ENCODE measurements around the gene GRID2. TPM values are rescaled to one million over a fixed set of nuclear protein-coding genes. Genes with fewer than 3 reads are reported as not detected.

The GRID2 gene
- total and polyA plus RNA-seq, 10 of the 15 experiments (the other 5 are each of a cell fraction or from before 2014, with no cell fraction given), result not detected

GRCh38 chr4:92263575-92263974 lies 40.2 kb upstream of the GRID2 start:
- POLR2A ChIA-PET, result no interaction called here
- RAD21 ChIA-PET (ENCODE audit: unreplicated experiment), result no interaction called here
- Histone ChIP-seq H2AFZ (ENCODE audit: control insufficient read depth, low read depth, low read length) (no peak overlapping the region), H3K9me3 (replicated peaks; ENCODE audit: control insufficient read depth, insufficient read depth, low read length) (no peaks in the 10 kb centered on the region), H3K4me2 (ENCODE audit: control insufficient read depth, insufficient read depth) (no peak overlapping the region), H3K27me3 (replicated peaks in 1 of 2; ENCODE audit: control insufficient read depth in 2 of 2, insufficient read depth in 2 of 2, low read length in 1 of 2) (no peaks in the 10 kb centered on the region), H3K27ac (ENCODE audit: control insufficient read depth, insufficient read depth) (no peak overlapping the region), H4K20me1 (ENCODE audit: control insufficient read depth, insufficient read depth) (no peaks in the 10 kb centered on the region), H3K4me1 (ENCODE audit: control insufficient read depth, insufficient read depth, low read length) (no peaks in the 10 kb centered on the region), H3K36me3 (ENCODE audit: control insufficient read depth in 2 of 2, insufficient read depth in 2 of 2, low read length in 1 of 2) (no peaks in the 10 kb centered on the region), H3K4me3 (no peak overlapping the region), H3K79me2 (ENCODE audit: control insufficient read depth, insufficient read depth, low read length) (no peaks in the 10 kb centered on the region), H3K9ac (ENCODE audit: control insufficient read depth, insufficient read depth, low read length) (no peak overlapping the region)
- BruUV-seq (replicated peaks), result no TSS peak
- in situ Hi-C loops (cut with MboI) (no loop called here), intact Hi-C loops (cut with micrococcal nuclease; ENCODE audit: unreplicated experiment) (no loop called here)
- CTCF ChIA-PET, result interaction anchor here (1.0 kb wide), 1 partner anchor 15 kb away, joined by 3 read pairs; no protein-coding TSS in a partner anchor
- 0% methylated on average over 1 of the region's 1 CpG for WGBS (ENCODE audit: insufficient coverage, insufficient replicate concordance, low lambda C conversion rate, missing lambda C conversion rate)
- ATAC-seq (no peak), FAIRE-seq (no peak), DNase-seq (ENCODE audit: low read depth, low spot score) (no peak)
- SMC1A ChIA-PET (ENCODE audit: uncharacterized antibody, unreplicated experiment), result no interaction called here
- TF ChIP-seq ZZZ3 (IDR thresholded peaks at IDR 0.05; ENCODE audit: control insufficient read depth, insufficient read length, low read depth) (no peak), NR2C1 (IDR thresholded peaks at IDR 0.05) (no peak), MEF2A (IDR thresholded peaks at IDR 0.05; ENCODE audit: insufficient read depth, low read depth, low read length) (no peak), PKNOX1 (IDR thresholded peaks at IDR 0.05) (no peak), CHD2 (IDR thresholded peaks at IDR 0.05; ENCODE audit: borderline replicate concordance, low read depth, low read length) (no peak), E2F8 (IDR thresholded peaks at IDR 0.05; ENCODE audit: low read depth, partially characterized antibody) (no peak), FOS (IDR thresholded peaks at IDR 0.05; ENCODE audit: borderline replicate concordance, extremely low read depth, insufficient read length) (no peak)
- TF ChIP-seq, protein P1, sequence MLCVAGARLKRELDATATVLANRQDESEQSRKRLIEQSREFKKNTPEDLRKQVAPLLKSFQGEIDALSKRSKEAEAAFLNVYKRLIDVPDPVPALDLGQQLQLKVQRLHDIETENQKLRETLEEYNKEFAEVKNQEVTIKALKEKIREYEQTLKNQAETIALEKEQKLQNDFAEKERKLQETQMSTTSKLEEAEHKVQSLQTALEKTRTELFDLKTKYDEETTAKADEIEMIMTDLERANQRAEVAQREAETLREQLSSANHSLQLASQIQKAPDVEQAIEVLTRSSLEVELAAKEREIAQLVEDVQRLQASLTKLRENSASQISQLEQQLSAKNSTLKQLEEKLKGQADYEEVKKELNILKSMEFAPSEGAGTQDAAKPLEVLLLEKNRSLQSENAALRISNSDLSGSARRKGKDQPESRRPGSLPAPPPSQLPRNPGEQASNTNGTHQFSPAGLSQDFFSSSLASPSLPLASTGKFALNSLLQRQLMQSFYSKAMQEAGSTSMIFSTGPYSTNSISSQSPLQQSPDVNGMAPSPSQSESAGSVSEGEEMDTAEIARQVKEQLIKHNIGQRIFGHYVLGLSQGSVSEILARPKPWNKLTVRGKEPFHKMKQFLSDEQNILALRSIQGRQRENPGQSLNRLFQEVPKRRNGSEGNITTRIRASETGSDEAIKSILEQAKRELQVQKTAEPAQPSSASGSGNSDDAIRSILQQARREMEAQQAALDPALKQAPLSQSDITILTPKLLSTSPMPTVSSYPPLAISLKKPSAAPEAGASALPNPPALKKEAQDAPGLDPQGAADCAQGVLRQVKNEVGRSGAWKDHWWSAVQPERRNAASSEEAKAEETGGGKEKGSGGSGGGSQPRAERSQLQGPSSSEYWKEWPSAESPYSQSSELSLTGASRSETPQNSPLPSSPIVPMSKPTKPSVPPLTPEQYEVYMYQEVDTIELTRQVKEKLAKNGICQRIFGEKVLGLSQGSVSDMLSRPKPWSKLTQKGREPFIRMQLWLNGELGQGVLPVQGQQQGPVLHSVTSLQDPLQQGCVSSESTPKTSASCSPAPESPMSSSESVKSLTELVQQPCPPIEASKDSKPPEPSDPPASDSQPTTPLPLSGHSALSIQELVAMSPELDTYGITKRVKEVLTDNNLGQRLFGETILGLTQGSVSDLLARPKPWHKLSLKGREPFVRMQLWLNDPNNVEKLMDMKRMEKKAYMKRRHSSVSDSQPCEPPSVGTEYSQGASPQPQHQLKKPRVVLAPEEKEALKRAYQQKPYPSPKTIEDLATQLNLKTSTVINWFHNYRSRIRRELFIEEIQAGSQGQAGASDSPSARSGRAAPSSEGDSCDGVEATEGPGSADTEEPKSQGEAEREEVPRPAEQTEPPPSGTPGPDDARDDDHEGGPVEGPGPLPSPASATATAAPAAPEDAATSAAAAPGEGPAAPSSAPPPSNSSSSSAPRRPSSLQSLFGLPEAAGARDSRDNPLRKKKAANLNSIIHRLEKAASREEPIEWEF (IDR thresholded peaks at IDR 0.05; ENCODE audit: insufficient replicate concordance, low read depth, low read length), result no peak
- TF ChIP-seq, protein P2, sequence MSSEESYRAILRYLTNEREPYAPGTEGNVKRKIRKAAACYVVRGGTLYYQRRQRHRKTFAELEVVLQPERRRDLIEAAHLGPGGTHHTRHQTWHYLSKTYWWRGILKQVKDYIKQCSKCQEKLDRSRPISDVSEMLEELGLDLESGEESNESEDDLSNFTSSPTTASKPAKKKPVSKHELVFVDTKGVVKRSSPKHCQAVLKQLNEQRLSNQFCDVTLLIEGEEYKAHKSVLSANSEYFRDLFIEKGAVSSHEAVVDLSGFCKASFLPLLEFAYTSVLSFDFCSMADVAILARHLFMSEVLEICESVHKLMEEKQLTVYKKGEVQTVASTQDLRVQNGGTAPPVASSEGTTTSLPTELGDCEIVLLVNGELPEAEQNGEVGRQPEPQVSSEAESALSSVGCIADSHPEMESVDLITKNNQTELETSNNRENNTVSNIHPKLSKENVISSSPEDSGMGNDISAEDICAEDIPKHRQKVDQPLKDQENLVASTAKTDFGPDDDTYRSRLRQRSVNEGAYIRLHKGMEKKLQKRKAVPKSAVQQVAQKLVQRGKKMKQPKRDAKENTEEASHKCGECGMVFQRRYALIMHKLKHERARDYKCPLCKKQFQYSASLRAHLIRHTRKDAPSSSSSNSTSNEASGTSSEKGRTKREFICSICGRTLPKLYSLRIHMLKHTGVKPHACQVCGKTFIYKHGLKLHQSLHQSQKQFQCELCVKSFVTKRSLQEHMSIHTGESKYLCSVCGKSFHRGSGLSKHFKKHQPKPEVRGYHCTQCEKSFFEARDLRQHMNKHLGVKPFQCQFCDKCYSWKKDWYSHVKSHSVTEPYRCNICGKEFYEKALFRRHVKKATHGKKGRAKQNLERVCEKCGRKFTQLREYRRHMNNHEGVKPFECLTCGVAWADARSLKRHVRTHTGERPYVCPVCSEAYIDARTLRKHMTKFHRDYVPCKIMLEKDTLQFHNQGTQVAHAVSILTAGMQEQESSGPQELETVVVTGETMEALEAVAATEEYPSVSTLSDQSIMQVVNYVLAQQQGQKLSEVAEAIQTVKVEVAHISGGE (CRISPR knock-in tag; IDR thresholded peaks at IDR 0.05), result no peak

All from GM12878 (cell line).